Fibroblast of lung (primary cell): ENCODE data around the gene OPN3. TPM values are rescaled to one million over a fixed set of nuclear protein-coding genes. Genes with fewer than 3 reads are reported as not detected.

Experiments
- DNase-seq, 2 donors: peaks; one replicate each; pipeline versions ENCODE4 v3.0.0 to v3.0.0-alpha.2; 2010; ENCODE audit warnings: low read depth in 2 of 2
- H2AFZ ChIP-seq: 2 replicates; pipeline ENCODE4 v1.5.1; 2012; ENCODE audit warnings: low read length, control low read depth, inconsistent platforms
- H3K27ac ChIP-seq: 2 replicates; pipeline ENCODE4 v1.5.1; 2011; ENCODE audit warnings: low read length, control low read depth; ENCODE audit not compliant: insufficient read depth
- H3K27me3 ChIP-seq: 2 replicates; pipeline ENCODE4 v1.5.1; 2011; ENCODE audit warnings: mild to moderate bottlenecking, low read length; ENCODE audit not compliant: control insufficient read depth, insufficient read depth
- H3K36me3 ChIP-seq: 2 replicates; pipeline ENCODE4 v1.5.1; 2011; ENCODE audit warnings: low read length; ENCODE audit not compliant: control insufficient read depth, insufficient read depth
- H3K4me1 ChIP-seq: 2 replicates; pipeline ENCODE4 v1.5.1; 2011; ENCODE audit warnings: low read length; ENCODE audit not compliant: control insufficient read depth, insufficient read depth; ENCODE audit errors: extremely low read depth
- H3K4me2 ChIP-seq: 2 replicates; pipeline ENCODE4 v1.5.1; 2011; ENCODE audit warnings: low read length, control low read depth; ENCODE audit not compliant: insufficient read depth; ENCODE audit errors: extremely low read depth
- H3K4me3 ChIP-seq, 4 experiments: fragments of 200-600 bp in 1 of 4; sonication (generic) in 1 of 4; replicated peaks in 1 of 4; 2 replicates each; pipeline ENCODE4 v1.5.1; 2011 to 2016; ENCODE audit warnings: low read length in 4 of 4, low read depth in 3 of 4, mild to moderate bottlenecking in 3 of 4, control low read depth in 2 of 4, inconsistent platforms in 1 of 4, mixed read lengths in 1 of 4; ENCODE audit not compliant: insufficient read depth in 1 of 4; ENCODE audit errors: control extremely low read depth in 1 of 4
- H3K79me2 ChIP-seq: 2 replicates; pipeline ENCODE4 v1.5.1; 2012; ENCODE audit warnings: mild to moderate bottlenecking, low read length, inconsistent platforms; ENCODE audit not compliant: control insufficient read depth, insufficient read depth
- H3K9ac ChIP-seq: 2 replicates; pipeline ENCODE4 v1.5.1; 2011; ENCODE audit warnings: mild to moderate bottlenecking, low read length, control low read depth; ENCODE audit not compliant: insufficient read depth
- H3K9me3 ChIP-seq: 2 replicates; pipeline ENCODE4 v1.5.1; 2012; ENCODE audit warnings: low read depth, low read length; ENCODE audit not compliant: control insufficient read depth, insufficient read depth
- H4K20me1 ChIP-seq: 2 replicates; pipeline ENCODE4 v1.5.1; 2011; ENCODE audit warnings: low read length; ENCODE audit not compliant: control insufficient read depth, insufficient read depth; ENCODE audit errors: extremely low read depth
- EZH2 ChIP-seq: IDR thresholded peaks from 2 replicates; pipeline ENCODE4 v1.5.1; 2012; ENCODE audit warnings: low read length, control low read depth, mild to moderate bottlenecking; ENCODE audit errors: missing control alignments
- polyA plus RNA-seq, 2 donors: library from polyadenylated mRNA; depleted of rRNA in 1 of 2; stranded (reverse) in 1 of 2; unstranded in 1 of 2; fragments of >200 nt; gene quantifications; 2 replicates each; pipeline ENCODE4 v1.2.1, GENCODE V29; 2011 to 2012; ENCODE audit warnings: missing spikeins in 1 of 2
- total RNA-seq: library from RNA; depleted of rRNA; stranded (reverse); fragments of >200 nt; gene quantifications from 2 replicates; pipeline ENCODE4 v1.2.1, GENCODE V29; 2014
- TF ChIP-seq, protein P1 (sequence below), 2 donors: IDR thresholded peaks in 1 of 2; conservative IDR thresholded peaks in 1 of 2; 1 replicate in 1 of 2; 2 replicates in 1 of 2; pipeline ENCODE4 v1.5.1; 2011 to 2012; ENCODE audit warnings: low read length in 2 of 2, control low read depth in 1 of 2, inconsistent platforms in 1 of 2, low read depth in 1 of 2, mild to moderate bottlenecking in 1 of 2

The OPN3 gene
- total and polyA plus RNA-seq, 2 donors (not counting 1 experiment from before 2014, with no cell fraction given), result 32.5 to 58.9 TPM

- no peak overlapping the region for H3K27ac ChIP-seq
- TF ChIP-seq, protein P1, sequence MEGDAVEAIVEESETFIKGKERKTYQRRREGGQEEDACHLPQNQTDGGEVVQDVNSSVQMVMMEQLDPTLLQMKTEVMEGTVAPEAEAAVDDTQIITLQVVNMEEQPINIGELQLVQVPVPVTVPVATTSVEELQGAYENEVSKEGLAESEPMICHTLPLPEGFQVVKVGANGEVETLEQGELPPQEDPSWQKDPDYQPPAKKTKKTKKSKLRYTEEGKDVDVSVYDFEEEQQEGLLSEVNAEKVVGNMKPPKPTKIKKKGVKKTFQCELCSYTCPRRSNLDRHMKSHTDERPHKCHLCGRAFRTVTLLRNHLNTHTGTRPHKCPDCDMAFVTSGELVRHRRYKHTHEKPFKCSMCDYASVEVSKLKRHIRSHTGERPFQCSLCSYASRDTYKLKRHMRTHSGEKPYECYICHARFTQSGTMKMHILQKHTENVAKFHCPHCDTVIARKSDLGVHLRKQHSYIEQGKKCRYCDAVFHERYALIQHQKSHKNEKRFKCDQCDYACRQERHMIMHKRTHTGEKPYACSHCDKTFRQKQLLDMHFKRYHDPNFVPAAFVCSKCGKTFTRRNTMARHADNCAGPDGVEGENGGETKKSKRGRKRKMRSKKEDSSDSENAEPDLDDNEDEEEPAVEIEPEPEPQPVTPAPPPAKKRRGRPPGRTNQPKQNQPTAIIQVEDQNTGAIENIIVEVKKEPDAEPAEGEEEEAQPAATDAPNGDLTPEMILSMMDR (conservative IDR thresholded peaks at IDR 0.05 in 1 of 2, IDR thresholded peaks at IDR 0.05 in 1 of 2; ENCODE audit: low read depth in 1 of 2, low read length in 2 of 2), result no peak
- TF ChIP-seq EZH2, result no peak
Measured at GRCh38 chr1:241591736-241592135, 48.4 kb downstream of the OPN3 start.

DNA sequence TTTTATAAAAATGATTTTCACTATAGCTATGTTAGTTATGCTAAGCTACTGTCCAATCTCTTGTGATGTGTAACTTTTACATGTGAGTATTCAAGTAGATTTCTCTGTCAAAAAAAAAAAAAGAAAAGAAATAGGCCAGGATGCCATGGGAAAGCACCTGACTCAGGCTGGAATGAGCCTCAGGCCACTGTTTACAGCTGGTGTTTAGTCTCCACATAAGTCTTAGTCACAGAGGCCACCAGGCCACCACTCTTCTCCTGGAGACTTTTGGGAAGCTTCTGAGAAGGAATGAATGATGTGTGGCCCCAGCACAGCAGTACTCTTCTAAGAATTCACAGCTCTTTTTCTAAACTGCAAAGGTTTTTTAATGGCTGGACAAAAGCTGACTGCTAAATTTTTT lies 48.9 kb downstream of the OPN3 start:
- H3K4me2 ChIP-seq, result no peak overlapping the region
- no peaks in the 10 kb centered on the region for H3K9me3 ChIP-seq
- no peaks in the 10 kb centered on the region for H4K20me1 ChIP-seq
- H3K27ac ChIP-seq, result no peak overlapping the region
- peaks cover 4% of the 10 kb centered on the region for H3K4me1 ChIP-seq
- H2AFZ ChIP-seq, result no peak overlapping the region
- peak in 1 of 2 donors; percentile 70 for DNase-seq
- H3K4me3 ChIP-seq, result no peak overlapping the region
- TF ChIP-seq, protein P1 (conservative IDR thresholded peaks at IDR 0.05 in 1 of 2, IDR thresholded peaks at IDR 0.05 in 1 of 2; ENCODE audit: low read depth in 1 of 2, low read length in 2 of 2), result no peak
- no peak for TF ChIP-seq EZH2
- H3K79me2 ChIP-seq, result no peaks in the 10 kb centered on the region
- H3K36me3 ChIP-seq, result no peaks in the 10 kb centered on the region
- no peak overlapping the region for H3K9ac ChIP-seq
- no peaks in the 10 kb centered on the region for H3K27me3 ChIP-seq

More at GRCh38 chr1:241591736-241592135, 48.4 kb downstream of the OPN3 start:
- Histone ChIP-seq H3K27me3 (no peaks in the 10 kb centered on the region), H3K4me1 (peaks cover 4% of the 10 kb centered on the region), H3K36me3 (no peaks in the 10 kb centered on the region), H4K20me1 (no peaks in the 10 kb centered on the region), H3K79me2 (no peaks in the 10 kb centered on the region), H2AFZ (no peak overlapping the region), H3K4me2 (no peak overlapping the region), H3K9me3 (no peaks in the 10 kb centered on the region), H3K9ac (no peak overlapping the region), H3K4me3 (no peak overlapping the region)
- DNase-seq, result no peak

- H2AFZ ChIP-seq, result no peak overlapping the region
Measured at GRCh38 chr1:241590719-241591118, 49.5 kb downstream of the OPN3 start.

More at GRCh38 chr1:241590719-241591118, 49.5 kb downstream of the OPN3 start:
- H3K9me3 ChIP-seq, result no peaks in the 10 kb centered on the region
- no peak overlapping the region for H3K4me2 ChIP-seq
- H3K4me3 ChIP-seq, result no peak overlapping the region
- TF ChIP-seq EZH2, result no peak
- TF ChIP-seq, protein P1 (conservative IDR thresholded peaks at IDR 0.05 in 1 of 2, IDR thresholded peaks at IDR 0.05 in 1 of 2; ENCODE audit: low read depth in 1 of 2, low read length in 2 of 2), result no peak
- no peaks in the 10 kb centered on the region for H3K79me2 ChIP-seq
- H3K4me1 ChIP-seq, result peaks cover 4% of the 10 kb centered on the region
- no peak for DNase-seq
- H3K27ac ChIP-seq, result no peak overlapping the region
- H4K20me1 ChIP-seq, result no peaks in the 10 kb centered on the region
- no peaks in the 10 kb centered on the region for H3K36me3 ChIP-seq
- H3K9ac ChIP-seq, result no peak overlapping the region
- no peaks in the 10 kb centered on the region for H3K27me3 ChIP-seq
